Nephron progenitor cell (in vitro differentiated cells): ENCODE measurements around the gene MBTD1.

Source experiments
- DNase-seq: peaks from one replicate; pipeline ENCODE4 v3.0.0; 2021
- H3K27ac Mint-ChIP-seq: 2 replicates; pipeline ENCODE4 v1.8.0; 2021; ENCODE audit warnings: mild to moderate bottlenecking, moderate library complexity, mixed read lengths
- H3K27me3 Mint-ChIP-seq: 2 replicates; pipeline ENCODE4 v1.8.0; 2021; ENCODE audit warnings: mild to moderate bottlenecking, low read depth, mixed read lengths; ENCODE audit not compliant: poor library complexity
- H3K36me3 Mint-ChIP-seq: 2 replicates; pipeline ENCODE4 v1.8.0; 2021; ENCODE audit warnings: low read depth, mixed read lengths
- H3K4me1 Mint-ChIP-seq: 2 replicates; pipeline ENCODE4 v1.8.0; 2021; ENCODE audit warnings: mixed read lengths
- H3K4me3 Mint-ChIP-seq: 2 replicates; pipeline ENCODE4 v1.8.0; 2021; ENCODE audit warnings: mild to moderate bottlenecking, moderate library complexity, mixed read lengths
- H3K9me3 Mint-ChIP-seq: 2 replicates; pipeline ENCODE4 v1.8.0; 2021; ENCODE audit warnings: mild to moderate bottlenecking, moderate library complexity, mixed read lengths
- TF ChIP-seq, protein P1 (sequence below): fragments of 200-600 bp; sonication (generic); IDR thresholded peaks from 2 replicates; pipeline ENCODE4 v1.5.0; 2021; ENCODE audit warnings: antibody characterized with exemption

MBTD1 gene

DNA sequence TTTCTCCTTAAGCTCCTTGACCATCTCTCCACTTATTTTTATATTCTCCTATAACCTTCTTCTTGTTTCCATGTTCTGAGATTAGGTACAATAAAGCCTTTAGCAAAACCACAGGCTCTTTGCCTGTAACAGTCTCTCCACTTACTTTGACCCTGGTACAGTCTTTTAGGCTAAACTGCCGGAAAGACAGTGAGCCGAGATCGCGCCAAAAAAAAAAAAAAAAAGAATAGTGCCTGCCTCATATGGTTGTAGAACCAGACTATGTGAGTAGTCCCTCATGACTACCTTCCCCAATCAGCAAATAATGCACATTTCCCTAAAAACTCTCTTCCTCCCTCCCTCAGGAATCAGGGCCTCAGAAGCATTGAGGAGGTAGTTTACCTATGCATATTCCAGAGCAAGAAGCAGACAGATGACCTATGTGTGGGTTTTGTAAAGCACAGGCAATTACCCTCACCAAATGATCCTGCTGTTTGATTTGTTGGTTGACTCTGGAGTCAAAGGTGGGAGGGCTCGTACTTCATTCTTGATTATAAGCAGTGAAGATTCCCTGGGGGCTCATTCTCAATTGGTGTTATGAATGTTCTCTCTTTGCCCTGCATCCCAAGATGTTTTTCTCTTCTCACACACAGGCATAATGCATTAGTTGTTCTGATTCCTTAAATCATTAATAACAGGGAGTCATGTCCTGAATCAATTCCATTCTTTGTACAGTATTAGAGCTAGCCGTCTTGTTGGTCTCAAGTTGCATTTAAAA, 115.4 kb downstream of the MBTD1 start:
- peak overlapping the region; percentile 66 for H3K27ac Mint-ChIP-seq
- no peak overlapping the region for H3K4me3 Mint-ChIP-seq
- H3K36me3 Mint-ChIP-seq = no peaks in the 10 kb centered on the region
- no peaks in the 10 kb centered on the region for H3K9me3 Mint-ChIP-seq
- TF ChIP-seq, protein P1, sequence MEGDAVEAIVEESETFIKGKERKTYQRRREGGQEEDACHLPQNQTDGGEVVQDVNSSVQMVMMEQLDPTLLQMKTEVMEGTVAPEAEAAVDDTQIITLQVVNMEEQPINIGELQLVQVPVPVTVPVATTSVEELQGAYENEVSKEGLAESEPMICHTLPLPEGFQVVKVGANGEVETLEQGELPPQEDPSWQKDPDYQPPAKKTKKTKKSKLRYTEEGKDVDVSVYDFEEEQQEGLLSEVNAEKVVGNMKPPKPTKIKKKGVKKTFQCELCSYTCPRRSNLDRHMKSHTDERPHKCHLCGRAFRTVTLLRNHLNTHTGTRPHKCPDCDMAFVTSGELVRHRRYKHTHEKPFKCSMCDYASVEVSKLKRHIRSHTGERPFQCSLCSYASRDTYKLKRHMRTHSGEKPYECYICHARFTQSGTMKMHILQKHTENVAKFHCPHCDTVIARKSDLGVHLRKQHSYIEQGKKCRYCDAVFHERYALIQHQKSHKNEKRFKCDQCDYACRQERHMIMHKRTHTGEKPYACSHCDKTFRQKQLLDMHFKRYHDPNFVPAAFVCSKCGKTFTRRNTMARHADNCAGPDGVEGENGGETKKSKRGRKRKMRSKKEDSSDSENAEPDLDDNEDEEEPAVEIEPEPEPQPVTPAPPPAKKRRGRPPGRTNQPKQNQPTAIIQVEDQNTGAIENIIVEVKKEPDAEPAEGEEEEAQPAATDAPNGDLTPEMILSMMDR = no peak
- H3K4me1 Mint-ChIP-seq = peaks cover 29% of the 10 kb centered on the region
- peaks cover 10% of the 10 kb centered on the region for H3K27me3 Mint-ChIP-seq
- DNase-seq = no peak

DNA sequence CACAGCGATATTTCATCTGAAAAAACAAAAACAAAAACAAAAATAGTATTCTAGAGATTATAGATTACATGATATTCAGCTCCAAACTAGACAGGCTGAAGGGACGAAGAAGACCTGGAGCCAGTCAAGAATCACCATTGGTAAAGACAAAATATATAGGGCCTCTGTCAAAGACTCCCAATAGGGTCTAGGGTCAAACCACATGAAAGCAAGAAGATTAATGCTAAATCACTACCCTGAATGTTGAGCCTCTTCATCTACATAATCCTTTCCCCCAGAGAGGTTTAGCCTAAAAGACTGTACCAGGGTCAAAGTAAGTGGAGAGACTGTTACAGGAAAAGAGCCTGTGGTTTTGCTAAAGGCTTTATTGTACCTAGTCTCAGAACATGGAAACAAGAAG, 117.3 kb downstream of the MBTD1 start:
- Mint-ChIP-seq H3K27me3 (peaks cover 12% of the 10 kb centered on the region), H3K4me3 (no peak overlapping the region), H3K36me3 (no peaks in the 10 kb centered on the region), H3K27ac (no peak overlapping the region), H3K9me3 (peaks cover 2% of the 10 kb centered on the region), H3K4me1 (peaks cover 29% of the 10 kb centered on the region)
- no peak for DNase-seq
- TF ChIP-seq, protein P1 = no peak

DNA sequence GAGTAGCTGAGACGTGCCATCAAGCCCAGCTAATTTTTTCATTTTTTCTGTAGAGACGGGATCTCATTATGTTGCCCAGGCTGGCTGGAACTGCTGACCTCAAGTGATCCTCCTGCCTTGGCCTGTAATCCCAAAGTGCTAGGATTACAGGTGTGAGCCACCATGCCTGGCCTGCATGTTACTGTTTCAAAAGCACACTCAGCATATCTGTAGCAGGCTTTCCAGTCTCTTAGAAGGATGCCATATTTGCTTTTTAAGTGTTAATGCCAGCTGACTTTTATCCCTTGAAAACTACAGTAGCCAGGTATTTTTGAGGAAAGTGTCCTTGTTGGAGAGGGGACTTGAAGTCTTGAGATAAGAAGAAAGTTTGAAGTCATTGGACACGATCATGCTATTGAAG, 123.9 kb downstream of the MBTD1 start:
- Mint-ChIP-seq H3K4me3 (no peak overlapping the region), H3K9me3 (peaks cover 16% of the 10 kb centered on the region), H3K27me3 (peaks cover 21% of the 10 kb centered on the region), H3K4me1 (no peaks in the 10 kb centered on the region), H3K36me3 (no peaks in the 10 kb centered on the region), H3K27ac (no peak overlapping the region)
- TF ChIP-seq, protein P1 = no peak
- DNase-seq = no peak

DNA sequence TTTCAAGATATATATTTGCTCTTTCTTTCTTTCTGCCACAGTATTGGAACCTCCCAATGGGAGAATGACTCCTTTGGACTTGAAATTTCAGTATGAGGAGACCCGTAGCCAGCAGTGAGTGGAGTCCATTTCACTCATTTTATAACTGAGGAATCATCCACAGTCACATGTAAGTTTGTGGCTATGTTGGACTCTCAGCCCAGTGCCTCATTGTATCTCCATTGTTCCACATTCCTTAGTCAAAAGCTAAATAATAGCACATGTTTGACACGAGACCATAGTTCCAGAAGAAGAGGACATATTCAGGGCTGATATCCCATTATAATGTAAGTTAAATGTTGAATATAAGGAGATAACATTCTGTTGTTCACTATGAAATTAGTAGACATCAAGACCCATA, 126.5 kb downstream of the MBTD1 start:
- Mint-ChIP-seq H3K36me3 (no peaks in the 10 kb centered on the region), H3K27ac (no peak overlapping the region), H3K4me1 (no peaks in the 10 kb centered on the region), H3K9me3 (peaks cover 16% of the 10 kb centered on the region), H3K4me3 (no peak overlapping the region), H3K27me3 (peaks cover 29% of the 10 kb centered on the region)
- DNase-seq = no peak
- TF ChIP-seq, protein P1 = no peak

DNA sequence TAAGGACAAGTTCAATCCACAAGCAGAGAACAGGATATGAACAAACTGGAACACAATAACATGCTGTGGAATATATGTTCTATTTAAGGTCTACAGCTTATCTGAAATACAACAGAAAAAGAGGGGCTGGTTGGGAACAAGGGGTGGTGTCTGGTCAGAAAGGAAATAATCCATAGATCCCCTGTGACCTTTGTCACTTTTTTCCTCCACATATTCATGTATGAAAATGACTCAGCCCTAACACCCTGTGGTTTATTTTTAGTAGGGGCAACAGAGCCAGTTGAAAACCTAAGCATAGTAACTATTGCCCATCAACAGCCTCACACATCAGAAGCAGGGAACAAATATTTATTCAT, 126.9 kb downstream of the MBTD1 start:
- TF ChIP-seq, protein P1 = no peak
- H3K27me3 Mint-ChIP-seq = peaks cover 31% of the 10 kb centered on the region
- H3K9me3 Mint-ChIP-seq = peaks cover 16% of the 10 kb centered on the region
- no peak overlapping the region for H3K4me3 Mint-ChIP-seq
- H3K36me3 Mint-ChIP-seq = no peaks in the 10 kb centered on the region
- no peaks in the 10 kb centered on the region for H3K4me1 Mint-ChIP-seq
- DNase-seq = no peak
- no peak overlapping the region for H3K27ac Mint-ChIP-seq

DNA sequence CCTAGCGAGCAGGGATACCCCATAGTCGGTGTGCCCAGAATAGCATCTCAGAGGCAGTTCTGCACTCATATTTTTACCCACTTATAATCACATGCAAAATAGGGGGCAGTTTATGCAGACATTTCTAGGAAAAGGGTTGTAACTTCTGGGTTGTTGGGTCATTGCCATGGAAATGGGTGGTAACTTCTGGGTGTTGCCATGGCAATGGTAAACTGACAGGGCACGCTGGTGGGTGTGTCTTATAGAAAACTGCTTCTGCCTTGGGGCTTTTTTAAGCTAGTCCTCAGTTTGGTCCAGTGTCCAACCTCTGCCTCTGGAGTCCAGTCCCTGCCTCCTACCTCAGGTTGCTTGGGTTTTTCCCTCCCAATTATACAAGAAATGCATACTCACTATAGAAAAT, 131.8 kb downstream of the MBTD1 start:
- no peak overlapping the region for H3K4me3 Mint-ChIP-seq
- H3K36me3 Mint-ChIP-seq = no peaks in the 10 kb centered on the region
- DNase-seq = no peak
- H3K27ac Mint-ChIP-seq = no peak overlapping the region
- no peaks in the 10 kb centered on the region for H3K4me1 Mint-ChIP-seq
- H3K27me3 Mint-ChIP-seq = peaks cover 32% of the 10 kb centered on the region
- peaks cover 3% of the 10 kb centered on the region for H3K9me3 Mint-ChIP-seq
- TF ChIP-seq, protein P1 = no peak
